ENCODE data around the gene OR5AC2. TPM values are rescaled to one million over a fixed set of nuclear protein-coding genes. Genes with fewer than 3 reads are reported as not detected.

Gene OR5AC2
- total RNA-seq, 4 donors from 2014 or later, result not detected

- no peak for DNase-seq (ENCODE audit: low spot score)
- no peak for TF ChIP-seq CTCF (IDR thresholded peaks at IDR 0.05)
Measured at GRCh38 chr3:98049271-98049670, 37.7 kb upstream of the OR5AC2 start.

GRCh38 chr3:98056035-98056434 lies 30.9 kb upstream of the OR5AC2 start:
- TF ChIP-seq CTCF (IDR thresholded peaks at IDR 0.05), result no peak
- DNase-seq (ENCODE audit: low spot score), result no peak
- no peak for ATAC-seq (ENCODE audit: low FRiP score)

More at GRCh38 chr3:98049271-98049670, 37.7 kb upstream of the OR5AC2 start:
- ATAC-seq (ENCODE audit: low FRiP score), result no peak

GRCh38 chr3:98057631-98058030 lies 29.3 kb upstream of the OR5AC2 start:
- ATAC-seq (ENCODE audit: low FRiP score), result no peak
- no peak for TF ChIP-seq CTCF (IDR thresholded peaks at IDR 0.05)
- DNase-seq (ENCODE audit: low spot score), result no peak

GRCh38 chr3:98058244-98058960 lies 28.6 kb upstream of the OR5AC2 start:
- no peak for DNase-seq (ENCODE audit: low spot score)
- ATAC-seq (ENCODE audit: low FRiP score), result no peak
- TF ChIP-seq CTCF (IDR thresholded peaks at IDR 0.05), result no peak

GRCh38 chr3:98068824-98069223 lies 18.1 kb upstream of the OR5AC2 start:
- DNase-seq (ENCODE audit: low spot score), result no peak
- TF ChIP-seq CTCF (IDR thresholded peaks at IDR 0.05), result no peak
- ATAC-seq (ENCODE audit: low FRiP score), result no peak

GRCh38 chr3:98070840-98071239 lies 16.1 kb upstream of the OR5AC2 start:
- TF ChIP-seq CTCF (IDR thresholded peaks at IDR 0.05), result no peak
- ATAC-seq (ENCODE audit: low FRiP score), result no peak
- no peak for DNase-seq (ENCODE audit: low spot score)

- no peak for ATAC-seq (ENCODE audit: low FRiP score)
- no peak for TF ChIP-seq CTCF (IDR thresholded peaks at IDR 0.05)
- DNase-seq (ENCODE audit: low spot score), result no peak
Measured at GRCh38 chr3:98073486-98073885, 13.5 kb upstream of the OR5AC2 start.

All from omental fat pad (tissue), 4 donors.